Neural cell (in vitro differentiated cells): ENCODE measurements around the gene ARL3. TPM values are rescaled to one million over a fixed set of nuclear protein-coding genes. Genes with fewer than 3 reads are reported as not detected.

ENCODE experiments used
- H2AFZ ChIP-seq: fragments of 200-600, 300-800 bp; sonication (generic), shearing (Covaris generic); 2 replicates; pipeline ENCODE4 v1.6.0; 2014; ENCODE audit warnings: low read depth, mild to moderate bottlenecking, antibody characterized with exemption, low read length, moderate library complexity
- H3F3A ChIP-seq: fragments of 200-600 bp; shearing (Covaris generic); 2 replicates; pipeline ENCODE4 v1.6.1; 2016; ENCODE audit warnings: mild to moderate bottlenecking, moderate library complexity, mixed read lengths, antibody characterized with exemption, low read length; ENCODE audit not compliant: insufficient read depth, poor library complexity, severe bottlenecking
- H3K27ac ChIP-seq: fragments of 200-600, 300-800 bp; sonication (generic), shearing (Covaris generic); 2 replicates; pipeline ENCODE4 v1.5.1; 2014; ENCODE audit warnings: mild to moderate bottlenecking, low read length, moderate library complexity
- H3K27me3 ChIP-seq: fragments of 300-800, 200-600 bp; sonication (generic), shearing (Covaris generic); 2 replicates; pipeline ENCODE4 v1.6.0; 2014; ENCODE audit warnings: mild to moderate bottlenecking, low read depth, low read length, moderate library complexity; ENCODE audit not compliant: insufficient read depth
- H3K36me3 ChIP-seq: fragments of 300-800, 200-600 bp; sonication (generic), shearing (Covaris generic); 2 replicates; pipeline ENCODE4 v1.5.1; 2014; ENCODE audit warnings: mild to moderate bottlenecking, antibody characterized with exemption, low read length, moderate library complexity; ENCODE audit not compliant: insufficient read depth
- H3K4me2 ChIP-seq: fragments of 300-800, 200-600 bp; sonication (generic), shearing (Covaris generic); 2 replicates; pipeline ENCODE4 v1.6.0; 2014; ENCODE audit warnings: mild to moderate bottlenecking, low read length
- H3K4me3 ChIP-seq: fragments of 300-800, 200-600 bp; sonication (generic), shearing (Covaris generic); 2 replicates; pipeline ENCODE4 v1.5.1; 2014; ENCODE audit warnings: mild to moderate bottlenecking, low read length, moderate library complexity
- H3K79me2 ChIP-seq: fragments of 200-600 bp; shearing (Covaris generic); replicated peaks from 2 replicates; pipeline ENCODE4 v1.6.0; 2014; ENCODE audit warnings: mild to moderate bottlenecking, low read length, moderate library complexity; ENCODE audit not compliant: insufficient read depth
- H3K9ac ChIP-seq: fragments of 300-800, 200-600 bp; sonication (generic), shearing (Covaris generic); 2 replicates; pipeline ENCODE4 v1.6.1; 2016; ENCODE audit warnings: mild to moderate bottlenecking, low read length, mixed read lengths
- H3K9me2 ChIP-seq: fragments of 200-600 bp; shearing (Covaris generic); 2 replicates; pipeline ENCODE4 v1.6.1; 2016; ENCODE audit warnings: mild to moderate bottlenecking, low read length, mixed read lengths; ENCODE audit not compliant: insufficient read depth
- H3K9me3 ChIP-seq: fragments of 200-600, 300-800 bp; sonication (generic), shearing (Covaris generic); 2 replicates; pipeline ENCODE4 v1.6.1; 2016; ENCODE audit warnings: mild to moderate bottlenecking, mixed run types, low read length, moderate library complexity, mixed read lengths
- H4K20me1 ChIP-seq: fragments of 200-600 bp; shearing (Covaris generic); 2 replicates; pipeline ENCODE4 v1.6.1; 2016; ENCODE audit warnings: mild to moderate bottlenecking, mixed run types; ENCODE audit not compliant: insufficient read depth
- EP300 ChIP-seq: fragments of 450-650 bp; conservative IDR thresholded peaks from 2 replicates; pipeline ENCODE4 v1.6.1; 2014; ENCODE audit warnings: antibody characterized with exemption, mild to moderate bottlenecking, moderate library complexity; ENCODE audit not compliant: poor library complexity, severe bottlenecking
- EZH2 ChIP-seq: fragments of 200-600, 300-800 bp; shearing (Covaris generic), sonication (generic); IDR thresholded peaks from 2 replicates; pipeline ENCODE4 v1.6.1; 2014; ENCODE audit warnings: antibody characterized with exemption, low read length, borderline replicate concordance, mild to moderate bottlenecking; ENCODE audit not compliant: insufficient read depth, poor library complexity, severe bottlenecking
- MXI1 ChIP-seq: fragments of 450-650 bp; conservative IDR thresholded peaks from 2 replicates; pipeline ENCODE4 v1.6.1; 2014; ENCODE audit warnings: antibody characterized with exemption, mild to moderate bottlenecking; ENCODE audit not compliant: poor library complexity, severe bottlenecking
- POLR2AphosphoS5 ChIP-seq: IDR thresholded peaks from 2 replicates; pipeline ENCODE4 v1.6.1; 2012
- RAD21 ChIP-seq: fragments of 450-650 bp; conservative IDR thresholded peaks from 2 replicates; pipeline ENCODE4 v1.6.1; 2014; ENCODE audit warnings: antibody characterized with exemption, mild to moderate bottlenecking, moderate library complexity
- SMC3 ChIP-seq: fragments of 450-650 bp; conservative IDR thresholded peaks from 2 replicates; pipeline ENCODE4 v1.6.1; 2014; ENCODE audit warnings: antibody characterized with exemption, mild to moderate bottlenecking, moderate library complexity; ENCODE audit not compliant: poor library complexity
- TAF1 ChIP-seq: IDR thresholded peaks from 2 replicates; pipeline ENCODE4 v1.6.1; 2012; ENCODE audit warnings: low read depth
- polyA plus RNA-seq: library from polyadenylated mRNA; depleted of rRNA; stranded (reverse); fragments of >200 nt; gene quantifications from 2 replicates; pipeline ENCODE4 v1.2.3, GENCODE V29; 2014
- TF ChIP-seq, protein P1 (sequence below): fragments of 450-650 bp; IDR thresholded peaks from 2 replicates; pipeline ENCODE4 v1.5.1; 2014; ENCODE audit warnings: antibody characterized with exemption, mild to moderate bottlenecking, moderate library complexity; ENCODE audit not compliant: poor library complexity, severe bottlenecking
- TF ChIP-seq, protein P2 (sequence below): IDR thresholded peaks from 2 replicates; pipeline ENCODE4 v1.6.1; 2012; ENCODE audit warnings: borderline replicate concordance

The ARL3 gene
- polyA plus RNA-seq, 1 donor from 2014 or later: 56.0 TPM

DNA sequence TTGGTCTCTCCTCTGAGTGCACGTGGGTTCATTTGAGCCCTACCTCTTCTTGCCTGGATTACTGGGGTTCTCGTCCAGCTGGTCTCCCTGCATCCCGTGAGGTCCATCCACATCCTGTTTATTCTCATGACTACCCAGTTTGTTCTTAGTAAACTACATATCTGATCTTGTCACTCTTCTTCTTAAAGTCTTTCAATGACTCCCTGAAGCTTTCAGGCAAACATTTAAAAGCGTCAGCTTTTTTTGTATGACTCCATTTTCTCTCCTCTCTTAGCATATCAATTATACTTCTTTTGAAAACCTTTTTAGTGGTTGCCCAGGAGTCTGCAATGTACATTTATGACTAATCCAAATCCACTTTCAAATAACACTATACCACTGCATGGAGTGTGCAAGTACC, 7.8 kb upstream of the ARL3 start:
- Histone ChIP-seq H3K4me2 (no peak overlapping the region), H4K20me1 (no peaks in the 10 kb centered on the region), H3K9me3 (no peaks in the 10 kb centered on the region), H3K4me3 (no peak overlapping the region), H3K9me2 (no peaks in the 10 kb centered on the region), H3K36me3 (no peaks in the 10 kb centered on the region), H3K79me2 (no peaks in the 10 kb centered on the region), H3K27me3 (no peaks in the 10 kb centered on the region), H3K27ac (no peak overlapping the region), H3K9ac (no peak overlapping the region), H3F3A (no peaks in the 10 kb centered on the region), H2AFZ (no peak overlapping the region)
- TF ChIP-seq RAD21 (no peak), TAF1 (no peak)

DNA sequence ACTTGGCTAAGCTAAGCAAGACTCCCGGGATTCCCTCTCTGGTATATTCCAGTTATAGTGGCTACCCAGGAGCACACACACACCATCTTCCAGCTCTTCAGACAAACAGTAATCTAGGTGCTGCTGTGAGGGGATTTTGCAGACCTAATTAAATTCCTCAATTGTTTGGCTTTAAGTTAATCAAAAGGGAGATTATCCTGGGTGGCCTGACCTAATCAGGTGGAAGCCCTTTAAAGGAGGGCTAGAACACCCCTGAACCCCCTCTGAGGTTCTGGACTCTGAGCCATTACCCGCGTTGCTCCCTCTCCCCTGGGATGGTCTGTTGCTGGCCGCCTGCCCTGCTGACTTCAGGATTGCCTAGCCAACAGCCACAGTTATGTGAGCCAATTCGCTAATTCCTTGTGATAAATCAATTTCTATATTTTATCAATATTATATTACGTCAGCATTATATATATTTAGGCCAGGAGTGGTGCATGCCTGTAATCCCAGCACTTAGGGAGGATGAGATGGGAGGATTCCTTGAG, 6.6 kb upstream of the ARL3 start:
- H3K9me3 ChIP-seq: no peaks in the 10 kb centered on the region
- H3K4me2 ChIP-seq: no peak overlapping the region
- H4K20me1 ChIP-seq: no peaks in the 10 kb centered on the region
- no peaks in the 10 kb centered on the region for H3F3A ChIP-seq
- no peak overlapping the region for H2AFZ ChIP-seq
- H3K4me3 ChIP-seq: no peak overlapping the region
- H3K79me2 ChIP-seq: no peaks in the 10 kb centered on the region
- no peaks in the 10 kb centered on the region for H3K27me3 ChIP-seq
- H3K9me2 ChIP-seq: no peaks in the 10 kb centered on the region
- H3K9ac ChIP-seq: no peak overlapping the region
- TF ChIP-seq EP300 (no peak), RAD21 (no peak), SMC3 (no peak), EZH2 (no peak), MXI1 (no peak), POLR2AphosphoS5 (no peak), TAF1 (no peak)
- TF ChIP-seq, protein P1, sequence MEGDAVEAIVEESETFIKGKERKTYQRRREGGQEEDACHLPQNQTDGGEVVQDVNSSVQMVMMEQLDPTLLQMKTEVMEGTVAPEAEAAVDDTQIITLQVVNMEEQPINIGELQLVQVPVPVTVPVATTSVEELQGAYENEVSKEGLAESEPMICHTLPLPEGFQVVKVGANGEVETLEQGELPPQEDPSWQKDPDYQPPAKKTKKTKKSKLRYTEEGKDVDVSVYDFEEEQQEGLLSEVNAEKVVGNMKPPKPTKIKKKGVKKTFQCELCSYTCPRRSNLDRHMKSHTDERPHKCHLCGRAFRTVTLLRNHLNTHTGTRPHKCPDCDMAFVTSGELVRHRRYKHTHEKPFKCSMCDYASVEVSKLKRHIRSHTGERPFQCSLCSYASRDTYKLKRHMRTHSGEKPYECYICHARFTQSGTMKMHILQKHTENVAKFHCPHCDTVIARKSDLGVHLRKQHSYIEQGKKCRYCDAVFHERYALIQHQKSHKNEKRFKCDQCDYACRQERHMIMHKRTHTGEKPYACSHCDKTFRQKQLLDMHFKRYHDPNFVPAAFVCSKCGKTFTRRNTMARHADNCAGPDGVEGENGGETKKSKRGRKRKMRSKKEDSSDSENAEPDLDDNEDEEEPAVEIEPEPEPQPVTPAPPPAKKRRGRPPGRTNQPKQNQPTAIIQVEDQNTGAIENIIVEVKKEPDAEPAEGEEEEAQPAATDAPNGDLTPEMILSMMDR: no peak
- no peak overlapping the region for H3K27ac ChIP-seq
- no peaks in the 10 kb centered on the region for H3K36me3 ChIP-seq

DNA sequence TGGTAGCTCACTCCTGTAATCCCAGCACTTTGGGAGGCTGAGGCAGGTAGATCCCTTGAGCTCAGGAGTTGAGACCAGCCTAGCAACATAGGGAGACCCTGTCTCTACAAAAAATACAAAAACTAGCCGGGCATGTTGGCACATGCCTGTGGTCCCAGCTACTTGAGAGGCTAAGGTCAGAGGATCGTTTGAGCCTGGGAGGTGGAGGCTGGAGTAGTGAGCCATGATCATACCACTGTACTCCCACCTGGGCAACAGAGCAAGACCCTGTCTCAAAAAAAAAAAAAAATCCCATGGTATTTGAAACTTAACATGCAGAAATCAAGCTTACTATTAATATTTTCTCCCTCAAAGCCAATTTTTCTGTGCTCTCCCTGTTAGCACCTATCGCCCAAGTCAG, 6.1 kb upstream of the ARL3 start:
- Histone ChIP-seq H3K9me3 (no peaks in the 10 kb centered on the region), H3K79me2 (peaks cover 2% of the 10 kb centered on the region)

More for the DNA sequence above, 6.1 kb upstream of the ARL3 start:
- Histone ChIP-seq H3K27ac (no peak overlapping the region), H3K27me3 (no peaks in the 10 kb centered on the region), H3K4me3 (no peak overlapping the region), H3K9ac (no peak overlapping the region), H2AFZ (no peak overlapping the region), H3F3A (no peaks in the 10 kb centered on the region), H4K20me1 (no peaks in the 10 kb centered on the region), H3K9me2 (no peaks in the 10 kb centered on the region), H3K4me2 (no peak overlapping the region), H3K36me3 (no peaks in the 10 kb centered on the region)
- TF ChIP-seq, protein P2, sequence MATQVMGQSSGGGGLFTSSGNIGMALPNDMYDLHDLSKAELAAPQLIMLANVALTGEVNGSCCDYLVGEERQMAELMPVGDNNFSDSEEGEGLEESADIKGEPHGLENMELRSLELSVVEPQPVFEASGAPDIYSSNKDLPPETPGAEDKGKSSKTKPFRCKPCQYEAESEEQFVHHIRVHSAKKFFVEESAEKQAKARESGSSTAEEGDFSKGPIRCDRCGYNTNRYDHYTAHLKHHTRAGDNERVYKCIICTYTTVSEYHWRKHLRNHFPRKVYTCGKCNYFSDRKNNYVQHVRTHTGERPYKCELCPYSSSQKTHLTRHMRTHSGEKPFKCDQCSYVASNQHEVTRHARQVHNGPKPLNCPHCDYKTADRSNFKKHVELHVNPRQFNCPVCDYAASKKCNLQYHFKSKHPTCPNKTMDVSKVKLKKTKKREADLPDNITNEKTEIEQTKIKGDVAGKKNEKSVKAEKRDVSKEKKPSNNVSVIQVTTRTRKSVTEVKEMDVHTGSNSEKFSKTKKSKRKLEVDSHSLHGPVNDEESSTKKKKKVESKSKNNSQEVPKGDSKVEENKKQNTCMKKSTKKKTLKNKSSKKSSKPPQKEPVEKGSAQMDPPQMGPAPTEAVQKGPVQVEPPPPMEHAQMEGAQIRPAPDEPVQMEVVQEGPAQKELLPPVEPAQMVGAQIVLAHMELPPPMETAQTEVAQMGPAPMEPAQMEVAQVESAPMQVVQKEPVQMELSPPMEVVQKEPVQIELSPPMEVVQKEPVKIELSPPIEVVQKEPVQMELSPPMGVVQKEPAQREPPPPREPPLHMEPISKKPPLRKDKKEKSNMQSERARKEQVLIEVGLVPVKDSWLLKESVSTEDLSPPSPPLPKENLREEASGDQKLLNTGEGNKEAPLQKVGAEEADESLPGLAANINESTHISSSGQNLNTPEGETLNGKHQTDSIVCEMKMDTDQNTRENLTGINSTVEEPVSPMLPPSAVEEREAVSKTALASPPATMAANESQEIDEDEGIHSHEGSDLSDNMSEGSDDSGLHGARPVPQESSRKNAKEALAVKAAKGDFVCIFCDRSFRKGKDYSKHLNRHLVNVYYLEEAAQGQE: no peak
- TF ChIP-seq MXI1 (no peak), EZH2 (no peak), POLR2AphosphoS5 (no peak), EP300 (no peak), TAF1 (no peak), RAD21 (no peak), SMC3 (no peak)
- TF ChIP-seq, protein P1: no peak
